Stimulated activated effector memory CD8-positive, alpha-beta T cell treated with anti-CD3 and anti-CD28 coated beads, Interleukin-12 subunit alpha, Interleukin-12 subunit beta, amount 100 ng/mL, for 72 hours (primary cell): ENCODE measurements around the gene MGME1.
A peak's percentile ranks its signal among the peaks of the same experiment; 100 is the strongest.
"Not testable (repeated sequence)": the region's sequence is repeated elsewhere in the genome, so short reads cannot be mapped to it uniquely, and the experiment has no call there.

Source experiments
- ATAC-seq: fragments of 150-1000 bp; cut with Tn5 transposase; 2 replicates; pipeline ENCODE4 v1.10.0; 2021
- DNase-seq, 2 donors: peaks; one replicate each; pipeline ENCODE4 v3.0.0; 2021 to 2022; ENCODE audit warnings: low spot score in 2 of 2
- H3K27ac Mint-ChIP-seq: one replicate; pipeline ENCODE4 v1.8.0; 2022; ENCODE audit warnings: mild to moderate bottlenecking, mixed read lengths
- H3K36me3 Mint-ChIP-seq: one replicate; pipeline ENCODE4 v1.8.0; 2022; ENCODE audit warnings: mild to moderate bottlenecking, mixed read lengths
- H3K4me1 Mint-ChIP-seq: one replicate; pipeline ENCODE4 v1.8.0; 2022; ENCODE audit warnings: mixed read lengths
- H3K4me3 Mint-ChIP-seq: one replicate; pipeline ENCODE4 v1.8.0; 2022; ENCODE audit warnings: mild to moderate bottlenecking, mixed read lengths
- H3K9me3 Mint-ChIP-seq: one replicate; pipeline ENCODE4 v1.8.0; 2022; ENCODE audit warnings: mixed read lengths

Gene MGME1

DNA sequence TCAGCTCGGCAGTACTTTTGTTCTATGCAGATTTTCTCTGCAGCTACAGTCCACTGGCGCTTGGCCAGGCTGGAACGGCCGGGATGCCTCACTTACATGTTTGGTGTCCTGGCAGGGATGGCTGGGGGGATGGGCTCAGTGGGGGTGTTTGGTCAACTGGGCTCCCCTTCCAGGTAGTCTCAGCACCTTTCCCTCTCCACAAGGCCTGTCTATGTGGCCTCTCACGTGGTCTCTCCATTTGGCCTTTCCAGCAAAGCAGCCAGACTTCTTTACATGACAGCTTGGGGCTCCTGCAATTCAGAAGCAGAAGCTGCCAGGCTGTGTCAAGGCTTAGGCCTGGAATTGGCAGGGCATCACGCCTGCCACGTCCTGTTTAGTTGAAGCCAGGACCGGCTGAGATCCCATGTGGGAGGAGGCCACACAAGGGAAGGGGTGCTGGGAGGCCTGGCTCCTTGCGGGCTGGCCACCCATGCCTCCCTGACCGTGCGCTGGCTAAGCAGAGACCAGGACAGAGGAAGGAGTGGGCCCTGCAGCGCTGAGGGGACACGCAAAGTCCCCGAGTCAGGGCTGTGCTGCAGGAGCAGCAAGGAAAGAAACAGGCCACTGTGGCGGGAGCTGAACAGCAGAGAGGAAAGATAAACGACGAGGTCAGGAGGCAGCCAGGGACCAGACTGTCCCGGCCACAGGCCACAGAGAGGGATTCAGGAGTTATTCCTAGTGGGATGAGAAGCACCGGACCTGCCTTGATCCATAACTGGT is 38.9 kb downstream of the MGME1 start:
- Mint-ChIP-seq H3K36me3 (no peaks in the 10 kb centered on the region), H3K9me3 (no peaks in the 10 kb centered on the region), H3K27ac (no peak overlapping the region), H3K4me1 (no peaks in the 10 kb centered on the region), H3K4me3 (no peak overlapping the region)
- no peak for ATAC-seq
- no peak for DNase-seq

DNA sequence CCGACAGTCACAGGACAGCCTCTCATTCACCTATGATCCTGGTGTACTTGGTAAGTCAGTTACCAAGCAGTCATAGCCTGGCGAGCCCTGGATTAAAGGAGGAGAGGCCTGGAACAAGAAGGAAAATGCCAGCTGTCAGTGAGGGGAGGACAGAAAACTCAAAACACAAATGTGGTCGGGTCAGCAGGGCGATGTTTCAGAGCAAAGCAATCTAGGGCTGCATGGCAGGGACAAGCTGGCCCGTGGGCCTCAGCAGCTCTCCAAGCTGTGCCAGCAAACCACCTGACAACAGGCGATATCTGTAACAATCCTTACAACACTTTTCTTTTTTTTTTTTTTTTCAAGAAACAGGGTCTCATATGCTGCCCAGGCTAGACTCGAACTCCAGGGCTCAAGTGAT is 40.3 kb downstream of the MGME1 start:
- ATAC-seq (no peak), DNase-seq (no peak)
- H3K36me3 Mint-ChIP-seq, result no peaks in the 10 kb centered on the region
- no peaks in the 10 kb centered on the region for H3K4me1 Mint-ChIP-seq
- H3K9me3 Mint-ChIP-seq, result no peaks in the 10 kb centered on the region
- H3K27ac Mint-ChIP-seq, result no peak overlapping the region
- no peak overlapping the region for H3K4me3 Mint-ChIP-seq

DNA sequence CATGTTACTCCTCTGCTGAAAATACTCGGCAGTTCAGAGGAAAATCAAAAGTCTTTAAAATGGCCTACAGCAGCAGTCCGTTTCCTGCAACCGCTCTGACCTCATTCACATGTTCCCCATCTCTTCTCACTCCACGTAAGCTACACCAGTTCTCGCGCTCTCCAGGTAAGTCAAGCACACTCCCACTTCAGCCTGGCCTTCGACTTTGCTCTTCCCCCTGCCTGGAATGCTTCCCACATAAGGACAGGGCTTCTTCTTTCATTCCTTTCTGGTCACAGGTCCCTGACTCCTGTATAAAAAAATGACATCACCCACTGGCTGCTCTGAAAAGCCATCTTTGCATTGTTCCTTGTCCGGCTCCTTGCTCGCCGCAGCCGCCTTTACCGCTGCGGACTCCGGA is 42.7 kb downstream of the MGME1 start:
- H3K27ac Mint-ChIP-seq, result peak overlapping the region; percentile 20
- DNase-seq, result no peak
- H3K4me3 Mint-ChIP-seq, result no peak overlapping the region

DNA sequence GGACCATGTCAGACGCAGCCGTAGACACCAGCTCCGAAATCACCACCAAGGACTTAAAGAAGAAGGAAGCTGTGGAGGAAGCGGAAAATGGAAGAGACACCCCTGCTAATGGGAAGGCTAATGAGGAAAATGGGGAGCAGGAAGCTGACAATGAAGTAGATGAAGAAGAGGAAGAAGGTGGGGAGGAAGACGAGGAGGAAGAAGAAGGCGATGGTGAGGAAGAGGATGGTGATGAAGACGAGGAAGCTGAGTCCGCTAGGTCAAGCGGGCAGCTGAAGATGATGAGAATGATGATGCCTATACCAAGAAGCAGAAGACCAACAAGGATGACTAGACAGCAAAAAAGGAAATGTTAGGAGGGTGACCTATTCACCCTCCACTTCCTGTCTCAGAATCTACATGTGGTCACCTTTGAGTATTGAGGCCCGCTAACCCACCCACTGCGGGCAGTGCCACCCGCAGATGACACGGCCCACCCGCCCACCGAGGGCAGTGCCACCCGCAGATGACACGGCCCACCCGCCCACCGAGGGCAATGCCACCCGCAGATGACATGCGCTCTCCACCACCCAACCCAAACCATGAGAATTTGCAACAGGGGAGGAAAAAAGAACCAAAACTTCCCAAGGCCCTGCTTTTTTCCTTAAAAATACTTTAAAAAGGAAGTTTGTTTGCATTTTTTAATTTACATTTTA is 43.3 kb downstream of the MGME1 start:
- ATAC-seq (no peak), DNase-seq (no peak)
- Mint-ChIP-seq H3K9me3 (no peaks in the 10 kb centered on the region), H3K4me1 (no peaks in the 10 kb centered on the region), H3K4me3 (no peak overlapping the region), H3K27ac (peak overlapping the region; percentile 20), H3K36me3 (no peaks in the 10 kb centered on the region)

More for the DNA sequence above, 42.7 kb downstream of the MGME1 start:
- Mint-ChIP-seq H3K9me3 (no peaks in the 10 kb centered on the region), H3K36me3 (no peaks in the 10 kb centered on the region), H3K4me1 (no peaks in the 10 kb centered on the region)
- ATAC-seq, result no peak

DNA sequence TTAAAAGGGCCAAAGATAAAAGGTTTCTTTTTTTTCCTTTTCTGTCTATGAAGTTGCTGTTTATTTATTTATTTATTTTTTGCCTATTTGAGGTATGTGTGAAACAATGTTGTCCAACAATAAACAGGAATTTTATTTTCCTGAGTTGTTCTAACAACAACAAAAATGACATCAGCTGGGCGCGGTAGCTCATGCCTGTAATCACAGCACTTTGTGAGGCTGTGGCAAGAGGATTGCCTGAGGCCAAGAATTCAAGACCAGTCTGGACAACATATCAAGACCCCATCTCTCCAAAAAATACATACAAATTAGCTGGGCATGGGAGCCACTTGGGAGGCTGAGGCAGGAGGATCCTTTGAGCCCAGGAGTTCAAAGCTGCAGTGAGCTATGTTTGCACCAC is 44.1 kb downstream of the MGME1 start:
- H3K4me1 Mint-ChIP-seq, result no peaks in the 10 kb centered on the region
- H3K4me3 Mint-ChIP-seq, result no peak overlapping the region
- ATAC-seq (no peak), DNase-seq (no peak)
- no peaks in the 10 kb centered on the region for H3K9me3 Mint-ChIP-seq
- H3K36me3 Mint-ChIP-seq, result no peaks in the 10 kb centered on the region
- H3K27ac Mint-ChIP-seq, result no peak overlapping the region

DNA sequence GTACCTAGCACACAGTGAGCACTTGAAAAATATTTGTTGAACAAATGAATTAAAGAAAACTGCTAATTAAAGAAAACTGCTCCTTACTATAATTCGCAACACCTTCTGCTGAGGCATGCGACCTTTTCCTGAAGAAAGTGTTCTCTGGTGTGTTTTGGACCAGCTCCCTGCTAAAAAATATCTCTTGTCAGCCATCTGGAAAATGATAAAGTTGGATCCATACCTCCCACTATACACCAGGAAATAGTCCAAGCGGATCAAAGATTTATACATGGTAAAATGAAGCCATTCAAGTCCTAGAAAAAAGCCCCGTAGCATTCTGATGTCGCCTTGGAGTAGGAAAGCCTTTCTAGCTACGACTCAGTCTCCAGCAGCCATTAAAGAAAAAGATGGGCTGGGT is 45.6 kb downstream of the MGME1 start:
- H3K4me1 Mint-ChIP-seq, result no peaks in the 10 kb centered on the region
- no peak for DNase-seq
- no peak overlapping the region for H3K27ac Mint-ChIP-seq
- H3K4me3 Mint-ChIP-seq, result no peak overlapping the region
- ATAC-seq, result no peak
- no peaks in the 10 kb centered on the region for H3K36me3 Mint-ChIP-seq
- no peaks in the 10 kb centered on the region for H3K9me3 Mint-ChIP-seq

DNA sequence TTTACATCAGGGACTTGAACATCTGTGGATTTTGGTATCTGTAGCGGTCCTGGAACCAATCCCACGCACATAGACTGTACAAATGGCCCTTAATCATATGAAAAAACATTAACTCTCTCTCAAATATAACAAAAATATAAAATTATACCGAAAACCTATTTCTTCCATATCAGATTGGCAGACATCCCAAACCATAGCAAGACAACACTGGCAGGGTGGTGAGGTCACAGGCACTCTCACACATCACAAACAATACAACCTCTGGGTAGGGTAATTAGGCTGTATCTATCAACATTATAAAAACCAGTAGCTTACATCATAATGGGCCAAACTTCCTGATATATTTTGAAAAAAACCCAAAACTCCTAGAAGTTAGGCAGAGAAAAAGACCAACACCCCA is 48.0 kb downstream of the MGME1 start:
- ATAC-seq, result no peak
- no peak overlapping the region for H3K27ac Mint-ChIP-seq

GRCh38 chr20:18018100-18018499 is 49.3 kb downstream of the MGME1 start:
- Mint-ChIP-seq H3K4me3 (no peak overlapping the region), H3K4me1 (no peaks in the 10 kb centered on the region), H3K9me3 (no peaks in the 10 kb centered on the region), H3K36me3 (no peaks in the 10 kb centered on the region), H3K27ac (no peak overlapping the region)
- DNase-seq, result no peak
- no peak for ATAC-seq

More for the DNA sequence above, 48.0 kb downstream of the MGME1 start:
- no peak overlapping the region for H3K4me3 Mint-ChIP-seq
- no peaks in the 10 kb centered on the region for H3K9me3 Mint-ChIP-seq
- H3K4me1 Mint-ChIP-seq, result no peaks in the 10 kb centered on the region
- DNase-seq, result no peak
- no peaks in the 10 kb centered on the region for H3K36me3 Mint-ChIP-seq

- Mint-ChIP-seq H3K4me1 (no peaks in the 10 kb centered on the region), H3K27ac (no peak overlapping the region), H3K9me3 (no peaks in the 10 kb centered on the region), H3K4me3 (no peak overlapping the region), H3K36me3 (no peaks in the 10 kb centered on the region)
- peak; percentile 69 for ATAC-seq
- DNase-seq, result no peak
Measured at GRCh38 chr20:18019068-18019467, 50.2 kb downstream of the MGME1 start.

- Mint-ChIP-seq H3K9me3 (no peaks in the 10 kb centered on the region), H3K27ac (no peak overlapping the region), H3K4me3 (no peak overlapping the region), H3K4me1 (no peaks in the 10 kb centered on the region), H3K36me3 (no peaks in the 10 kb centered on the region)
- DNase-seq (no peak), ATAC-seq (no peak)
Measured at GRCh38 chr20:18020931-18021330, 52.1 kb downstream of the MGME1 start.

DNA sequence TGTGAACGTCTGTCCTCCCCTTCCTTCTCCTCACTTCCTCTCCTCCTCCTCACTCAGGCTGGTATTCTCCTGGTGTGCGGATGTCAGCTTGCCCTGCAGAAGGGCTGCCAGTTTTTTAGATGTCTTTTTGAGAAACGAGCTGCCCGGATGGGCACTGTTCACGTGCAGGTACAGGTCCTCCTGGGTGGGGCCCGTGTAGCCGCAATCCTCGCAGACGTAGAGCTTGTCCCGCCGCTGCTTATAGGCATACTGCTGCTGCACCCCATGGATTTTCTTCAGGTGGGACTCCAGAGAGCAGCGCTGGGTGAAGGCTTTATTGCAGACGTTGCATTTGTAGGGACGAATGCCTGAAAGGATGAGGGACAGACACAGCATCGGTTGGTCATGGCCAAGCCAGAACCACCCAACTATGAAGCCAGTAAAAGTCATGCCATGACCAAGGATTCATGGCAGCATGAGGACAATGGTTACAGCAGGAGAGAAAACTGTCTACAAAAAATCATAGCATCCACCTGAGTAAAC is 55.8 kb downstream of the MGME1 start:
- no peaks in the 10 kb centered on the region for H3K4me1 Mint-ChIP-seq
- DNase-seq (no peak), ATAC-seq (no peak)
- no peaks in the 10 kb centered on the region for H3K36me3 Mint-ChIP-seq
- H3K27ac Mint-ChIP-seq, result no peak overlapping the region
- no peak overlapping the region for H3K4me3 Mint-ChIP-seq
- no peaks in the 10 kb centered on the region for H3K9me3 Mint-ChIP-seq

- H3K4me3 Mint-ChIP-seq, H3K4me1 Mint-ChIP-seq, H3K27ac Mint-ChIP-seq, DNase-seq, H3K9me3 Mint-ChIP-seq, ATAC-seq, H3K36me3 Mint-ChIP-seq: not testable (repeated sequence)
Measured at GRCh38 chr20:18027011-18027410, 58.2 kb downstream of the MGME1 start.

- Mint-ChIP-seq H3K4me1 (no peaks in the 10 kb centered on the region), H3K9me3 (no peaks in the 10 kb centered on the region)
- no peak for DNase-seq
Measured at GRCh38 chr20:18030020-18030419, 61.2 kb downstream of the MGME1 start.

DNA sequence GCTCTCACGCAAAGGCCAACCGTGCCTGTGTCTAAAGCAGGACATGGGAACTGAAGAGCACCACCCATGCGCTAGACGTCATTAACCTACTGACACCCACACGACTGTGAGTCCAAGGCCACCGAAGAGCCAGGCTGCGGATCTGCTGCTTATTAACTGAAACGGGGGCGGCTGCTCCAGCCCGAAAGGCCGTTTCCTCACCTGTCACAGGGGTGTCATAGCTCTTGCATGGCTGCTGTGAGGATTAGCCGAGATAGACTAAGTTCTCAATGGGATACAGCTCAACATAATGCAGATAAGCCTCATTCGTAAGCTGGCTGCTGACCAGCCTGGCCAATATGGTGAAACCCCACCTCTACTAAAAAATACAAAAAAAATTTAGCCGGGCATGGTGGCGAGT is 62.2 kb downstream of the MGME1 start:
- H3K4me1 Mint-ChIP-seq, result no peaks in the 10 kb centered on the region
- ATAC-seq, result no peak
- no peaks in the 10 kb centered on the region for H3K36me3 Mint-ChIP-seq
- no peaks in the 10 kb centered on the region for H3K9me3 Mint-ChIP-seq
- H3K27ac Mint-ChIP-seq, result no peak overlapping the region
- no peak for DNase-seq
- no peak overlapping the region for H3K4me3 Mint-ChIP-seq

More at GRCh38 chr20:18030020-18030419, 61.2 kb downstream of the MGME1 start:
- H3K36me3 Mint-ChIP-seq, result no peaks in the 10 kb centered on the region
- no peak overlapping the region for H3K27ac Mint-ChIP-seq
- H3K4me3 Mint-ChIP-seq, result no peak overlapping the region
- ATAC-seq, result no peak

DNA sequence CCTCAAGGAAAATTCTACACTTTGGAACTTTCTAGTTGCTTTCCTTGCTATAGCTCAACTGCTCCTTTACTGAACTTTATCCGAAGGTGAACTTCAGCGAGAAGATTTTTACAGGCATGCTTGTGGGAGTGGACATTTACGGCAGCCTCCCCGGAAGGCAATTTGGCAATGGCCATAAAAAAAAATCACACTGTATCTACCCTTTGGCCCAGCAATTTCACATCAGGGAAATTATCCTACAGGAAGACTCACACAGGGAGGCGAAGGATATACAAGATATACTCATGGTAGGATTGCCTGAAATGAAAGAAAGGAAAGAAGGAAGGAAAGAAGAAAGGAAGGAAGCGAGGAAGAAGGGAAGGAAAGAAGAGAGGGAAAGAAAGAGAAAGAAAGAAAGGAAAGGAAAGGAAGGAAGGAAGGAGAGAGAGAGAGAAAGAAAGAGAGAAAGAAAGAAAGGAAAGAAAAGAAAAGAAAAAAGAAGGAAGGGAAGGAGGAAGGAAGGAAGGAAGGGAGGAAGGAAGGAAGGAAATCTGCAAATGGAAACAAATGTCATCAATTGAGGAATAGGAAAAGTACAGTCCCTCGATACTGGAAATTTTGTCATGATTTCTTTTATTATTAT is 63.2 kb downstream of the MGME1 start:
- DNase-seq, result no peak
- no peaks in the 10 kb centered on the region for H3K4me1 Mint-ChIP-seq

More for the DNA sequence above, 63.2 kb downstream of the MGME1 start:
- Mint-ChIP-seq H3K9me3 (no peaks in the 10 kb centered on the region), H3K36me3 (no peaks in the 10 kb centered on the region), H3K27ac (no peak overlapping the region), H3K4me3 (no peak overlapping the region)
- ATAC-seq, result no peak
